HepG2 (cell line): ENCODE results near the gene TMED6. TPM values are rescaled to one million over a fixed set of nuclear protein-coding genes. Genes with fewer than 3 reads are reported as not detected.

ENCODE experiments used
- ATRX ChIP-seq: sonication (generic); formaldehyde crosslinking; IDR thresholded peaks from 2 replicates; pipeline ENCODE4 v1.4.0; 2020; ENCODE audit warnings: missing genetic modification reagents, borderline replicate concordance
- GATA4 ChIP-seq: sonication (generic); IDR thresholded peaks from 2 replicates; pipeline ENCODE4 v1.6.1; 2016; ENCODE audit warnings: antibody characterized with exemption, low read depth, borderline replicate concordance
- GTF3A ChIP-seq: sonication (generic); formaldehyde crosslinking; conservative IDR thresholded peaks from 2 replicates; pipeline ENCODE4 v1.4.0; 2020; ENCODE audit warnings: mild to moderate bottlenecking, missing genetic modification reagents
- KLF6 ChIP-seq: IDR thresholded peaks from 2 replicates; pipeline ENCODE4 v1.8.0; 2016; ENCODE audit warnings: missing biosample characterization, missing genetic modification reagents
- NFYB ChIP-seq: sonication (generic); formaldehyde crosslinking; IDR thresholded peaks from 2 replicates; pipeline ENCODE4 v1.4.0; 2020; ENCODE audit warnings: missing genetic modification reagents
- RAD51 ChIP-seq: fragments of 450-650 bp; IDR thresholded peaks from 2 replicates; pipeline ENCODE4 v1.6.1; 2016; ENCODE audit warnings: borderline replicate concordance
- SKIL ChIP-seq: sonication (generic); formaldehyde crosslinking; IDR thresholded peaks from 2 replicates; pipeline ENCODE4 v1.8.0; 2022; ENCODE audit warnings: missing genetic modification reagents, mild to moderate bottlenecking, moderate library complexity, borderline replicate concordance
- TEAD2 ChIP-seq: sonication (generic); formaldehyde crosslinking; IDR thresholded peaks from 2 replicates; pipeline ENCODE4 v1.9.0; 2021; ENCODE audit warnings: missing genetic modification reagents
- ZC3H13 ChIP-seq: sonication (generic); formaldehyde crosslinking; IDR thresholded peaks from 2 replicates; pipeline ENCODE4 v1.8.1; 2023; ENCODE audit warnings: mild to moderate bottlenecking, missing genetic modification reagents, moderate library complexity
- ZC3H4 ChIP-seq: sonication (generic); formaldehyde crosslinking; IDR thresholded peaks from 2 replicates; pipeline ENCODE4 v1.4.0; 2020; ENCODE audit warnings: missing genetic modification reagents, borderline replicate concordance
- ZNF33B ChIP-seq: sonication (generic); formaldehyde crosslinking; IDR thresholded peaks from 2 replicates; pipeline ENCODE4 v1.5.1; 2020; ENCODE audit warnings: mild to moderate bottlenecking, missing genetic modification reagents
- ZNF646 ChIP-seq: sonication (generic); formaldehyde crosslinking; IDR thresholded peaks from 2 replicates; pipeline ENCODE4 v1.9.0; 2021; ENCODE audit warnings: mild to moderate bottlenecking, missing genetic modification reagents
- polyA plus RNA-seq, 8 experiments: library from polyadenylated mRNA; depleted of rRNA in 3 of 8; stranded (reverse) in 7 of 8; unstranded in 1 of 8; fragments of >200 nt; fragmentation: Illumina TruSeq in 4 of 8; extraction: Trizol in 4 of 8; gene quantifications; 2 replicates each; pipeline versions ENCODE4 v1.2.1 to v1.2.3, GENCODE V29; 2011 to 2016; ENCODE audit warnings: low read depth in 4 of 8, missing spikeins in 1 of 8, mixed read lengths in 1 of 8; ENCODE audit not compliant: insufficient read depth in 1 of 8
- total RNA-seq, 5 experiments: library from RNA; depleted of rRNA; stranded (reverse); fragments of >200 nt; fragmentation: Illumina TruSeq; extraction: Trizol; gene quantifications; 2 replicates each; pipeline ENCODE4 v1.2.3, GENCODE V29; 2016; ENCODE audit warnings: low read depth in 1 of 5
- TF ChIP-seq, protein P1 (sequence below): sonication (generic); formaldehyde crosslinking; IDR thresholded peaks from 2 replicates; pipeline ENCODE4 v1.4.0; 2020; ENCODE audit warnings: missing genetic modification reagents, borderline replicate concordance

The TMED6 gene
- total and polyA plus RNA-seq, 2 of the 13 experiments (the other 11 are each of a cell fraction or from before 2014, with no cell fraction given): 9.8 to 14.4 TPM

GRCh38 chr16:69326172-69326873, 25.3 kb downstream of the TMED6 start (continued):
- peak; percentile 44; the same call in 1 of the 2 replicates for TF ChIP-seq ZNF646 (CRISPR knock-in tag)
- no peak for TF ChIP-seq GTF3A (CRISPR knock-in tag)
- TF ChIP-seq ZC3H4 (CRISPR knock-in tag): peak; percentile 75; the same call in 1 of the 2 replicates
- TF ChIP-seq GATA4: no peak
- TF ChIP-seq TEAD2: no peak
- TF ChIP-seq ATRX: no peak
- TF ChIP-seq NFYB (CRISPR knock-in tag): no peak
- no peak for TF ChIP-seq RAD51
- TF ChIP-seq, protein P1, sequence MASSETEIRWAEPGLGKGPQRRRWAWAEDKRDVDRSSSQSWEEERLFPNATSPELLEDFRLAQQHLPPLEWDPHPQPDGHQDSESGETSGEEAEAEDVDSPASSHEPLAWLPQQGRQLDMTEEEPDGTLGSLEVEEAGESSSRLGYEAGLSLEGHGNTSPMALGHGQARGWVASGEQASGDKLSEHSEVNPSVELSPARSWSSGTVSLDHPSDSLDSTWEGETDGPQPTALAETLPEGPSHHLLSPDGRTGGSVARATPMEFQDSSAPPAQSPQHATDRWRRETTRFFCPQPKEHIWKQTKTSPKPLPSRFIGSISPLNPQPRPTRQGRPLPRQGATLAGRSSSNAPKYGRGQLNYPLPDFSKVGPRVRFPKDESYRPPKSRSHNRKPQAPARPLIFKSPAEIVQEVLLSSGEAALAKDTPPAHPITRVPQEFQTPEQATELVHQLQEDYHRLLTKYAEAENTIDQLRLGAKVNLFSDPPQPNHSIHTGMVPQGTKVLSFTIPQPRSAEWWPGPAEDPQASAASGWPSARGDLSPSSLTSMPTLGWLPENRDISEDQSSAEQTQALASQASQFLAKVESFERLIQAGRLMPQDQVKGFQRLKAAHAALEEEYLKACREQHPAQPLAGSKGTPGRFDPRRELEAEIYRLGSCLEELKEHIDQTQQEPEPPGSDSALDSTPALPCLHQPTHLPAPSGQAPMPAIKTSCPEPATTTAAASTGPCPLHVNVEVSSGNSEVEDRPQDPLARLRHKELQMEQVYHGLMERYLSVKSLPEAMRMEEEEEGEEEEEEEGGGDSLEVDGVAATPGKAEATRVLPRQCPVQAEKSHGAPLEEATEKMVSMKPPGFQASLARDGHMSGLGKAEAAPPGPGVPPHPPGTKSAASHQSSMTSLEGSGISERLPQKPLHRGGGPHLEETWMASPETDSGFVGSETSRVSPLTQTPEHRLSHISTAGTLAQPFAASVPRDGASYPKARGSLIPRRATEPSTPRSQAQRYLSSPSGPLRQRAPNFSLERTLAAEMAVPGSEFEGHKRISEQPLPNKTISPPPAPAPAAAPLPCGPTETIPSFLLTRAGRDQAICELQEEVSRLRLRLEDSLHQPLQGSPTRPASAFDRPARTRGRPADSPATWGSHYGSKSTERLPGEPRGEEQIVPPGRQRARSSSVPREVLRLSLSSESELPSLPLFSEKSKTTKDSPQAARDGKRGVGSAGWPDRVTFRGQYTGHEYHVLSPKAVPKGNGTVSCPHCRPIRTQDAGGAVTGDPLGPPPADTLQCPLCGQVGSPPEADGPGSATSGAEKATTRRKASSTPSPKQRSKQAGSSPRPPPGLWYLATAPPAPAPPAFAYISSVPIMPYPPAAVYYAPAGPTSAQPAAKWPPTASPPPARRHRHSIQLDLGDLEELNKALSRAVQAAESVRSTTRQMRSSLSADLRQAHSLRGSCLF (CRISPR knock-in tag): no peak
- peak; percentile 61; the same call in 1 of the 2 replicates for TF ChIP-seq ZC3H13
- TF ChIP-seq KLF6: no peak
- TF ChIP-seq SKIL: 0 out of 2 replicates have a peak, but pooled peaks have one; percentile 35
- no peak for TF ChIP-seq ZNF33B (CRISPR knock-in tag)
